ENCODE measurements around the gene DNAJB4. TPM values are rescaled to one million over a fixed set of nuclear protein-coding genes. Genes with fewer than 3 reads are reported as not detected.

The DNAJB4 gene
- polyA plus RNA-seq, 3 donors from 2014 or later, result 3.9 to 9.0 (median 5.0) TPM

Other genes starting within 250 kb of the DNAJB4 start
- 10 to 100 TPM; 33.1 to 45.0 (median 33.8) TPM for gene USP33, start 245.1 kb upstream of the DNAJB4 start, polyA plus RNA-seq
- 1 to 10 TPM; 5.3 to 7.7 (median 7.1) TPM for gene MIGA1, start 225.3 kb upstream of the DNAJB4 start, polyA plus RNA-seq
- gene NEXN, start 116.3 kb upstream of the DNAJB4 start, polyA plus RNA-seq, result 1 to 10 TPM in 2 of 3 donors, under 1 TPM in 1; 0.89 to 3.0 (median 2.6) TPM
- gene FUBP1, start 25.9 kb upstream of the DNAJB4 start, polyA plus RNA-seq, result 10 to 100 TPM; 22.5 to 65.6 (median 37.4) TPM
- under 1 TPM in 1 of 3 donors, not detected in 2; 0.12 TPM for gene GIPC2, start 41.0 kb downstream of the DNAJB4 start, polyA plus RNA-seq